Measurements from ENCODE around the gene TMEM39B.

GRCh38 chr1:32100359-32100758 lies 27.6 kb downstream of the TMEM39B start:
- TF ChIP-seq, protein P1, sequence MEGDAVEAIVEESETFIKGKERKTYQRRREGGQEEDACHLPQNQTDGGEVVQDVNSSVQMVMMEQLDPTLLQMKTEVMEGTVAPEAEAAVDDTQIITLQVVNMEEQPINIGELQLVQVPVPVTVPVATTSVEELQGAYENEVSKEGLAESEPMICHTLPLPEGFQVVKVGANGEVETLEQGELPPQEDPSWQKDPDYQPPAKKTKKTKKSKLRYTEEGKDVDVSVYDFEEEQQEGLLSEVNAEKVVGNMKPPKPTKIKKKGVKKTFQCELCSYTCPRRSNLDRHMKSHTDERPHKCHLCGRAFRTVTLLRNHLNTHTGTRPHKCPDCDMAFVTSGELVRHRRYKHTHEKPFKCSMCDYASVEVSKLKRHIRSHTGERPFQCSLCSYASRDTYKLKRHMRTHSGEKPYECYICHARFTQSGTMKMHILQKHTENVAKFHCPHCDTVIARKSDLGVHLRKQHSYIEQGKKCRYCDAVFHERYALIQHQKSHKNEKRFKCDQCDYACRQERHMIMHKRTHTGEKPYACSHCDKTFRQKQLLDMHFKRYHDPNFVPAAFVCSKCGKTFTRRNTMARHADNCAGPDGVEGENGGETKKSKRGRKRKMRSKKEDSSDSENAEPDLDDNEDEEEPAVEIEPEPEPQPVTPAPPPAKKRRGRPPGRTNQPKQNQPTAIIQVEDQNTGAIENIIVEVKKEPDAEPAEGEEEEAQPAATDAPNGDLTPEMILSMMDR (IDR thresholded peaks at IDR 0.05): no peak
- TF ChIP-seq POLR2A (IDR thresholded peaks at IDR 0.05): no peak

All from thyroid gland (tissue), 4 donors.